Natural killer cell (primary cell): ENCODE results near the gene TRAP1. TPM values are rescaled to one million over a fixed set of nuclear protein-coding genes. Genes with fewer than 3 reads are reported as not detected.

ENCODE experiments used
- ATAC-seq, 3 donors: fragments of 150-1000 bp in 2 of 3; fragments of 200-7000 bp in 1 of 3; cut with Tn5 transposase; 1 replicate in 1 of 3; 2 replicates in 2 of 3; pipeline ENCODE4 v1.10.0; 2021; ENCODE audit warnings: mild to moderate bottlenecking in 2 of 3, moderate library complexity in 2 of 3
- DNase-seq, 2 donors: peaks; one replicate each; pipeline versions ENCODE4 v3.0.0 to v3.0.0-alpha.2; 2013 to 2021; ENCODE audit warnings: mixed read lengths in 1 of 2
- H3K27ac ChIP-seq: one replicate; pipeline ENCODE4 v1.5.1; 2013; ENCODE audit warnings: mild to moderate bottlenecking, low read length
- H3K27me3 ChIP-seq: one replicate; pipeline ENCODE4 v1.6.1; 2013; ENCODE audit warnings: low read length; ENCODE audit not compliant: control insufficient read depth, insufficient read depth
- H3K36me3 ChIP-seq: one replicate; pipeline ENCODE4 v1.6.1; 2013; ENCODE audit warnings: low read length; ENCODE audit not compliant: control insufficient read depth, insufficient read depth
- H3K4me1 ChIP-seq: one replicate; pipeline ENCODE4 v1.6.1; 2013; ENCODE audit warnings: low read length; ENCODE audit not compliant: control insufficient read depth, insufficient read depth
- H3K4me3 ChIP-seq: one replicate; pipeline ENCODE4 v1.5.1; 2013; ENCODE audit warnings: low read length
- H3K9me3 ChIP-seq: one replicate; pipeline ENCODE4 v1.6.1; 2013; ENCODE audit warnings: low read length; ENCODE audit not compliant: control insufficient read depth, insufficient read depth
- H3K27ac Mint-ChIP-seq, 2 donors: one replicate each; pipeline ENCODE4 v1.8.0; 2022; ENCODE audit warnings: mild to moderate bottlenecking in 2 of 2, mixed read lengths in 2 of 2, moderate library complexity in 1 of 2
- H3K27me3 Mint-ChIP-seq, 2 donors: one replicate each; pipeline ENCODE4 v1.8.0; 2022; ENCODE audit warnings: low read depth in 2 of 2, mixed read lengths in 2 of 2
- H3K36me3 Mint-ChIP-seq: one replicate; pipeline ENCODE4 v1.8.0; 2022; ENCODE audit warnings: mixed read lengths
- H3K4me1 Mint-ChIP-seq, 2 donors: one replicate each; pipeline ENCODE4 v1.8.0; 2022; ENCODE audit warnings: mixed read lengths in 2 of 2
- H3K4me3 Mint-ChIP-seq: one replicate; pipeline ENCODE4 v1.8.0; 2022; ENCODE audit warnings: mild to moderate bottlenecking, moderate library complexity, mixed read lengths
- H3K9me3 Mint-ChIP-seq, 2 donors: one replicate each; pipeline ENCODE4 v1.8.0; 2022; ENCODE audit warnings: mixed read lengths in 2 of 2
- CTCF ChIP-seq: fragments of 200-600 bp; IDR thresholded peaks from one replicate; pipeline ENCODE4 v1.8.0; 2022; ENCODE audit warnings: antibody characterized with exemption
- WGBS: methylation state at CpG from one replicate; pipeline ENCODE4 v1.1.7; 2013; ENCODE audit warnings: missing lambda C conversion rate; ENCODE audit not compliant: insufficient coverage; 5-methylcytosine and 5-hydroxymethylcytosine counted together
- intact Hi-C: fragments of 100-400 bp; cut with micrococcal nuclease; formaldehyde crosslinking; loops from one replicate; pipeline ENCODE4 v1.14.2; 2022
- total RNA-seq, 4 donors: library from RNA; stranded (reverse); fragments of 120-200 nt in 1 of 4; gene quantifications; one replicate each; pipeline versions ENCODE4 v1.2.3 to v1.2.4, GENCODE V29; 2013 to 2022

Gene TRAP1
- total RNA-seq, 3 donors from 2014 or later (not counting 1 experiment from before 2014, with no cell fraction given) = 33.7 to 56.7 (median 54.6) TPM

- H3K4me1 Mint-ChIP-seq = peaks cover 9% of the 10 kb centered on the region in 2 donors
- no peaks in the 10 kb centered on the region for H3K27me3 Mint-ChIP-seq
- DNase-seq (no peak), ATAC-seq (no peak)
- no peaks in the 10 kb centered on the region for H3K36me3 Mint-ChIP-seq
- H3K9me3 Mint-ChIP-seq = no peaks in the 10 kb centered on the region
- intact Hi-C loops = no loop called here
- 98% methylated on average over 7 of the region's 9 CpGs for WGBS
- Histone ChIP-seq H3K27ac (no peak overlapping the region), H3K9me3 (no peaks in the 10 kb centered on the region), H3K27me3 (no peaks in the 10 kb centered on the region), H3K4me1 (peaks cover 14% of the 10 kb centered on the region), H3K36me3 (peaks cover 12% of the 10 kb centered on the region), H3K4me3 (no peak overlapping the region)
- TF ChIP-seq CTCF = no peak
- no peak overlapping the region for H3K4me3 Mint-ChIP-seq
- no peak overlapping the region for H3K27ac Mint-ChIP-seq
Observed at GRCh38 chr16:3687792-3688191, 29.5 kb downstream of the TRAP1 start.

- Histone ChIP-seq H3K4me1 (peaks cover 14% of the 10 kb centered on the region), H3K27ac (no peak overlapping the region), H3K9me3 (no peaks in the 10 kb centered on the region), H3K27me3 (no peaks in the 10 kb centered on the region), H3K4me3 (no peak overlapping the region), H3K36me3 (peaks cover 12% of the 10 kb centered on the region)
- H3K4me3 Mint-ChIP-seq = no peak overlapping the region
- intact Hi-C loops = no loop called here
- no peaks in the 10 kb centered on the region for H3K27me3 Mint-ChIP-seq
- peaks cover 9% of the 10 kb centered on the region in 2 donors for H3K4me1 Mint-ChIP-seq
- 93% methylated on average over 7 of the region's 7 CpGs for WGBS
- H3K9me3 Mint-ChIP-seq = no peaks in the 10 kb centered on the region
- no peak for DNase-seq
- ATAC-seq = no peak
- no peaks in the 10 kb centered on the region for H3K36me3 Mint-ChIP-seq
- no peak for TF ChIP-seq CTCF
- no peak overlapping the region for H3K27ac Mint-ChIP-seq
Observed at GRCh38 chr16:3687021-3687420, 30.3 kb downstream of the TRAP1 start.

GRCh38 chr16:3681206-3681605, 36.1 kb downstream of the TRAP1 start:
- Histone ChIP-seq H3K27ac (no peak overlapping the region), H3K36me3 (peaks cover 24% of the 10 kb centered on the region), H3K27me3 (no peaks in the 10 kb centered on the region), H3K4me3 (no peak overlapping the region), H3K9me3 (no peaks in the 10 kb centered on the region), H3K4me1 (no peaks in the 10 kb centered on the region)
- Mint-ChIP-seq H3K4me3 (no peak overlapping the region), H3K9me3 (no peaks in the 10 kb centered on the region), H3K4me1 (no peaks in the 10 kb centered on the region), H3K36me3 (no peaks in the 10 kb centered on the region), H3K27me3 (no peaks in the 10 kb centered on the region), H3K27ac (no peak overlapping the region)
- intact Hi-C loops = no loop called here
- DNase-seq (no peak), ATAC-seq (no peak)
- 93% methylated on average over 2 of the region's 3 CpGs for WGBS
- TF ChIP-seq CTCF = no peak

- Histone ChIP-seq H3K36me3 (peaks cover 19% of the 10 kb centered on the region), H3K4me1 (no peaks in the 10 kb centered on the region), H3K27me3 (no peaks in the 10 kb centered on the region), H3K9me3 (no peaks in the 10 kb centered on the region), H3K27ac (no peak overlapping the region), H3K4me3 (no peak overlapping the region)
- no peaks in the 10 kb centered on the region for H3K4me1 Mint-ChIP-seq
- ATAC-seq (no peak), DNase-seq (no peak)
- no peak overlapping the region for H3K27ac Mint-ChIP-seq
- H3K27me3 Mint-ChIP-seq = no peaks in the 10 kb centered on the region
- intact Hi-C loops = no loop called here
- H3K4me3 Mint-ChIP-seq = no peak overlapping the region
- TF ChIP-seq CTCF = no peak
- no peaks in the 10 kb centered on the region for H3K9me3 Mint-ChIP-seq
- H3K36me3 Mint-ChIP-seq = no peaks in the 10 kb centered on the region
- WGBS = 95% methylated on average over 11 of the region's 11 CpGs
Observed at GRCh38 chr16:3677994-3678393, 39.3 kb downstream of the TRAP1 start.
